Body of pancreas (tissue), 4 donors: Measurements from ENCODE around the gene NFU1.

Source experiments
- CTCF ChIP-seq, 7 experiments: fragments of 450-650 bp in 4 of 7; fragments of 200-600 bp in 3 of 7; sonication (generic) in 3 of 7; IDR thresholded peaks; one replicate each; pipeline ENCODE4 v1.5.1; 2016 to 2019; ENCODE audit warnings: antibody characterized with exemption in 7 of 7
- POLR2A ChIP-seq, 3 donors: fragments of 450-650 bp; IDR thresholded peaks; one replicate each; pipeline ENCODE4 v1.6.1; 2016; ENCODE audit warnings: antibody characterized with exemption in 3 of 3, mild to moderate bottlenecking in 2 of 3

- TF ChIP-seq CTCF (IDR thresholded peaks at IDR 0.05) (no peak), POLR2A (IDR thresholded peaks at IDR 0.05) (no peak)
Measured at GRCh38 chr2:69422198-69422597, 15.0 kb downstream of the NFU1 start.
